ENCODE measurements around the gene PLXND1. TPM values are rescaled to one million over a fixed set of nuclear protein-coding genes. Genes with fewer than 3 reads are reported as not detected.

PLXND1 gene
- total RNA-seq, 2 experiments from 2014 or later, result 4.7 to 6.0 TPM

GRCh38 chr3:129549006-129549800, 57.3 kb downstream of the PLXND1 start:
- Histone ChIP-seq H3K4me1 (ENCODE audit: insufficient read depth, low read length, poor library complexity, severe bottlenecking) (peaks cover 11% of the 10 kb centered on the region), H3K79me2 (ENCODE audit: insufficient read depth, low read depth, low read length) (no peaks in the 10 kb centered on the region), H2AFZ (ENCODE audit: low read length) (no peak overlapping the region), H3K4me2 (ENCODE audit: low read length) (no peak overlapping the region), H4K20me1 (ENCODE audit: insufficient read depth, low read length) (no peaks in the 10 kb centered on the region), H3K27ac (ENCODE audit: low read depth, low read length, poor library complexity, severe bottlenecking) (no peak overlapping the region), H3K9me2 (ENCODE audit: insufficient read depth, low read length) (no peaks in the 10 kb centered on the region), H3K4me3 (ENCODE audit: low read depth, low read length, poor library complexity, severe bottlenecking) (no peak overlapping the region), H3K36me3 (ENCODE audit: insufficient read depth, low read length) (no peaks in the 10 kb centered on the region), H3K9me3 (ENCODE audit: low read length) (no peaks in the 10 kb centered on the region)
- intact Hi-C loops (cut with micrococcal nuclease; ENCODE audit: unreplicated experiment), result no loop called here
- TF ChIP-seq CTCF (conservative IDR thresholded peaks at IDR 0.05; ENCODE audit: low read length) (no peak), EZH2phosphoT487 (IDR thresholded peaks at IDR 0.05; ENCODE audit: borderline replicate concordance, low read depth, low read length) (no peak)
- CTCF ChIA-PET (ENCODE audit: unreplicated experiment), result no interaction called here
- DNase-seq (ENCODE audit: low spot score), result no peak
- POLR2A ChIA-PET, result interaction anchor here (0.9 to 1.1 kb wide), 2 partner anchors 10 to 28 kb away, joined by 3 to 5 read pairs; no protein-coding TSS in a partner anchor
- BruUV-seq (replicated peaks), result no TSS peak

DNA sequence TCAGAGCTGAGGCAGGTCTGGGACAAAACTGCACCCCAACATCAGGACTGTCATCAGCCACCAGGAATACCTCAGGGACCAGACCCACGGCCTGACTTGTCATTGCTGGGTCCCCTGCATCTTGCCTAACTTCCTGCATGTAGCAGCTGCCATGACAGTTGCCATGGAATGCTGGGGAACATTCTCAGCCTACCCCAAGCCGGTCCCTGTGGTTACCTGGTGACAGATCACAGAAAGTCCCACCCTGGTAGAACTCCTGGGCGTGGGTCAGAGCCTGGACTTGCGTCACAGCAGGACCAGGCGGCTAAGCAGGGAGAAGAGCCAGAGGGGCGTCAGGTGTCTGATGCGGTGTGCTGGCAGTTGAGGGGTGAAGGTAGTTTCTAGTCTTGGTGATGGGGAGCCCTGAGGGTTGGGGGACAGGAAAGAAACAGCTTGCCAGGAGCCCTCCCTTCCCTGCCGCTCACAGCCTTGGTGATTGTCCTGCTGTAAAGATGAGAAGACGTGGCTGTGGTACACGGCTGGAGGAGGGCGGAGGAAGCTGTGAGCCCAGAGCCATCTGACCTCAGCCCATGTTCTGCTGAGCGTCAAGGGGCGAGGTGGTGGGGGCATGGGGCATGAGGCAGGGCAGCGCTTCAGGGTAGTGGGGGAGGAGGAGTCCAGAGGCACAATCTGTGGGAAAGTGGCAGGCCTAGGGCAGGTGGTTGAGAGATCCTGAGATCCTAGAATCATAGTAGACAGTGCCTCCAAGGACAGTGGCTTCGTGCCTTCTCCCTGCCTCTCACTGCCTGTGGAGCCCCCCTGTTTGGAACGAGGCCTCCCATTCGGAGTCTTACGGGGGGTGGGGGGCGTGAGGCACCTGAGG, 58.1 kb downstream of the PLXND1 start:
- H3K36me3 ChIP-seq (ENCODE audit: insufficient read depth, low read length), result no peaks in the 10 kb centered on the region
- no peak overlapping the region for H3K4me2 ChIP-seq (ENCODE audit: low read length)
- no TSS peak for BruUV-seq (replicated peaks)
- intact Hi-C loops (cut with micrococcal nuclease; ENCODE audit: unreplicated experiment), result no loop called here
- POLR2A ChIA-PET, result no interaction called here
- H3K9me2 ChIP-seq (ENCODE audit: insufficient read depth, low read length), result no peaks in the 10 kb centered on the region
- TF ChIP-seq CTCF (conservative IDR thresholded peaks at IDR 0.05; ENCODE audit: low read length) (no peak), EZH2phosphoT487 (IDR thresholded peaks at IDR 0.05; ENCODE audit: borderline replicate concordance, low read depth, low read length) (no peak)
- no peak overlapping the region for H2AFZ ChIP-seq (ENCODE audit: low read length)
- H3K4me3 ChIP-seq (ENCODE audit: low read depth, low read length, poor library complexity, severe bottlenecking), result no peak overlapping the region
- CTCF ChIA-PET (ENCODE audit: unreplicated experiment), result no interaction called here
- no peaks in the 10 kb centered on the region for H4K20me1 ChIP-seq (ENCODE audit: insufficient read depth, low read length)
- H3K9me3 ChIP-seq (ENCODE audit: low read length), result no peaks in the 10 kb centered on the region
- no peaks in the 10 kb centered on the region for H3K79me2 ChIP-seq (ENCODE audit: insufficient read depth, low read depth, low read length)
- DNase-seq (ENCODE audit: low spot score), result no peak
- peaks cover 2% of the 10 kb centered on the region for H3K4me1 ChIP-seq (ENCODE audit: insufficient read depth, low read length, poor library complexity, severe bottlenecking)
- no peak overlapping the region for H3K27ac ChIP-seq (ENCODE audit: low read depth, low read length, poor library complexity, severe bottlenecking)
